ENCODE results near the gene MYADML2.

GRCh38 chr17:81903896-81904599, 43.0 kb downstream of the MYADML2 start:
- TF ChIP-seq CTCF (conservative IDR thresholded peaks at IDR 0.05; ENCODE audit: low read depth in 2 of 2) (no peak), EZH2 (IDR thresholded peaks at IDR 0.05; ENCODE audit: low read depth, unreplicated experiment) (no peak), JUNB (IDR thresholded peaks at IDR 0.05; ENCODE audit: unreplicated experiment) (no peak), REST (IDR thresholded peaks at IDR 0.05; ENCODE audit: unreplicated experiment) (no peak), POLR2AphosphoS5 (IDR thresholded peaks at IDR 0.05; ENCODE audit: low read depth) (no peak), ZNF331 (CRISPR knock-in tag; IDR thresholded peaks at IDR 0.05; ENCODE audit: low read depth) (no peak), CREB1 (CRISPR knock-in tag; IDR thresholded peaks at IDR 0.05; ENCODE audit: low read depth) (no peak)

Data from GM23338 (cell line).